Renal cortex interstitium (tissue), 11 donors: ENCODE measurements around the gene CMTM4. TPM values are rescaled to one million over a fixed set of nuclear protein-coding genes. Genes with fewer than 3 reads are reported as not detected.

ENCODE experiments used
- DNase-seq, 11 donors: peaks; one replicate each; pipeline ENCODE4 v3.0.0-alpha.2; 2013; ENCODE audit warnings: low read depth in 9 of 11, low spot score in 4 of 11; ENCODE audit errors: extremely low read depth in 1 of 11
- polyA plus RNA-seq, 3 donors: library from polyadenylated mRNA; unstranded; fragments of 120-200 nt; gene quantifications; one replicate each; pipeline ENCODE4 v1.2.1, GENCODE V29; 2013; ENCODE audit not compliant: insufficient read length in 3 of 3

CMTM4 gene
- polyA plus RNA-seq, 3 donors, result 65.0 to 70.8 (median 67.1) TPM

DNA sequence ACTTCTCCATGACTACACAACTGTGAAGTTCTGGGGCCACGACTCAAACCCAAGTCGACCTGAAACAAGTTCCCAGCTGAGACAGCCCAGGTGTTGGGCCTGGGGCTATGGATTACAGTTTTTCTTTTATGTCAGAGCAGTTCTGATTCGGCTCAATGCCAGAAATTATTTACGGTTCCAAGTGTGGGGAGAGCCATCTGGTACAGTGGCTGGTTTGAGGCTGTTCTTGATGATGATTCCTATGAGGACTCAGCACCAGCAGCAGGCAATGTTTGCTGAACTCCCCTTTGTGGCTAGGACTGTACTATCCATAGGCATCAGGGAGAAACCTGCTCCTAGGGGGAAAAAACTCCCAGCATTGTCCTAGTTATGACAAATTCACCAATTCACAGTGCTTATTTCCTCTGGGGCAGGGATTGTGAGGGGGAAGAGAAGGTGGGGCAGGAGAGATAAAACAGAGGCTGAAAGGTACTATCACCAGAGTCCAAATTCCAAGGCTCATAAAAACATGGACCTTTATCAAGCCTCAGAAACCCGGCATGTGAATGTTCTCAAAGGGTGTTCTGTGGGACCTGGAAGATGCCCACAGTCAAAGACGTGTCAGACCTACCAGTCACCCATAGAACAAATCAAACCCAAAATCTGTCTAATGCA is 18.2 kb upstream of the CMTM4 start:
- no peak for DNase-seq

GRCh38 chr16:66714062-66714461 is 17.5 kb upstream of the CMTM4 start:
- DNase-seq, result no peak

GRCh38 chr16:66713076-66713475 is 16.5 kb upstream of the CMTM4 start:
- no peak for DNase-seq

- DNase-seq, result no peak
These were observed 16.0 kb upstream of the CMTM4 start for GRCh38 chr16:66712512-66712911.

GRCh38 chr16:66711581-66711980 is 15.0 kb upstream of the CMTM4 start:
- no peak for DNase-seq

GRCh38 chr16:66706506-66706880 is 9.9 kb upstream of the CMTM4 start:
- no peak for DNase-seq

DNA sequence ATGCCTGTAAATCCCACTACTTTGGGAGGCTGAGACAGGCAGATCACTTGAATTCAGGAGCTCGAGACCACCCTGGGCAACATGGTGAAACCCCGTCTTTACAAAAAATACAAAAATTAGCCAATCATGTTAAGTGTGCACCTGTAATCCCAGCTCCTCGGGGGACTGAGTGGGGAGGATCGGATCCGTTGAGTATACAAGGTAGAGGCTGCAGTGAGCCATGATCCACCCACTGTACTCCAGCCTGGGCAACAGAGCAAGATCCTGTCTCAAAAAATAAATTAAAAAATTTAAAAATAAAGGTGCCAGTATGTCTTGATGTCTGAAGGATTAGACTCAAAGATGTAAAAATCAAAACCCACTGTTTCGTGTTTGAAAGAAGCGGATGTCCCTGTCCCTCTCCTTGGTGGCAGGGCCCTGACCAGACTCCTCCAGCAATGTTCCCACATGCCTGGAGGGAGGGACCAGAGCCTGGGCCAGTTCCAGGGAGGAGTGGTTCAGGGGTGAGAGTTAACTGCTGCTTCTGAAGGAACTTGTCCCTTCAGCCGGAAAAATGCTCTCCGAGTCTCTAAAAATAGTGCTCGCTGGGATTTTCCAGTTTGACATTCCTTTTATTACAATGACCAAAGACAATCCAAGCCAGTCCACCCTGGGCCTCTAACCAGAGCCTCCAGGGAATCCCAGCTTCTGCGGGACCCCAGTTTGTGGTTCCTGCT is 9.4 kb upstream of the CMTM4 start:
- DNase-seq, result peak in 1 of 11 donors; percentile 36

DNA sequence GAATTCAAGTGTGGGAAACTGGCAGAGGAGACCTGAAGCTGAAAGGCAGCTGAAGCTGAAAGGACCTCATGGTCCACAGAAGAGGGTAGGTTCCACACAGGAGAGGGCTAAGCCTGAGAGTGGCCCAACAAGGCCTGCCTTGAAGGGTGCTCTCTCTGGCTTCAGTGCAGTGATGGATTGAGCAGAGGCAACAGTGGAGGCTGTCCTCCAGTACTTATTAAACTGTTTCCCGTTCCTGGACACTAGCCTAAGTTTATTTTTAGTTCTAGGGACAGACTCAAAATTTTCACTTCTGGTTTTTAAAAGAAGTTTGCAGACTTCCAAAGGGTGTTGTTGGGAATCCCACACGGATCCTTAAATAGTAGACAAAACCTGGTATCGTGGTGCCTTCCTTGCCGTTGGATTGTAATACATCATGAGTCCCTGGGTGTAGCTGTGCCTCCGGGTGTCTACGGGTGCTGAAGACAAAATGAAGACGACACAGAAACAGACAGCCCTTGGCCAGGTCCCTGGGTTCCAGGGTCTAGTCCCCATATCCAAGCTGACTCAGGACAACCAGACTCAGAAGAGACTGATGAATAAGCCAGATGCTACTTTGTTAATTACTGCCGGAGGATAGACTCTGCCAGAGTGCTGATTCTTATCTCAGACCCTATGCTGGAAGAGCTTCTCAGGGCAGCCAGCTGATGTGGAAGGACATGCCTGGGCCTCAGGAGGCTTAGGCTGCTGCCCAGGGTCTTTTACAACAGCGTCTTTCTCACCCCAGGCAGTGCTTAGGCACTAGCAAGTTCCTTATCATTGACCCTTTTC is 7.1 kb upstream of the CMTM4 start:
- no peak for DNase-seq

GRCh38 chr16:66701516-66701915 is 5.0 kb upstream of the CMTM4 start:
- DNase-seq, result no peak

GRCh38 chr16:66701026-66701425 is 4.5 kb upstream of the CMTM4 start:
- DNase-seq, result no peak

DNA sequence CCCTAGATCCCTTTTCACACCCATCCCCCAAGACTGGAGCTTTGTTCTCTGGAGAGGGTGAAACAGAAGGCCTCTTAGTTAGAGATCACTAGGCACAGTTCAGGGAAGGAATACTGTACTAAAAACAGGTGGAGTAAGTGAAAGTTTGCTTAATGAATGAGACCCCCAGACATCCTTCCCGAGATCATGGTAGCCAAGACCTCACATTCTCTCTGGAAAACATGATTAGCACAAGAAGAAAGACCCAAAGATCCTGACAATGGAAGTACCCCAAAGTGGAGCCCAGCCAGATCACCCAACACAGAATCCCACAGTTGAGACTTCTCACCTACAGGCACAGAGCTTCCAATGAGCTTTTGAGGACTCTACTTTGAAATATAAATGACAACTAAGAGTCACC is 3.4 kb upstream of the CMTM4 start:
- DNase-seq, result no peak

- DNase-seq, result no peak
These were observed 1.5 kb upstream of the CMTM4 start for GRCh38 chr16:66698046-66698445.

DNA sequence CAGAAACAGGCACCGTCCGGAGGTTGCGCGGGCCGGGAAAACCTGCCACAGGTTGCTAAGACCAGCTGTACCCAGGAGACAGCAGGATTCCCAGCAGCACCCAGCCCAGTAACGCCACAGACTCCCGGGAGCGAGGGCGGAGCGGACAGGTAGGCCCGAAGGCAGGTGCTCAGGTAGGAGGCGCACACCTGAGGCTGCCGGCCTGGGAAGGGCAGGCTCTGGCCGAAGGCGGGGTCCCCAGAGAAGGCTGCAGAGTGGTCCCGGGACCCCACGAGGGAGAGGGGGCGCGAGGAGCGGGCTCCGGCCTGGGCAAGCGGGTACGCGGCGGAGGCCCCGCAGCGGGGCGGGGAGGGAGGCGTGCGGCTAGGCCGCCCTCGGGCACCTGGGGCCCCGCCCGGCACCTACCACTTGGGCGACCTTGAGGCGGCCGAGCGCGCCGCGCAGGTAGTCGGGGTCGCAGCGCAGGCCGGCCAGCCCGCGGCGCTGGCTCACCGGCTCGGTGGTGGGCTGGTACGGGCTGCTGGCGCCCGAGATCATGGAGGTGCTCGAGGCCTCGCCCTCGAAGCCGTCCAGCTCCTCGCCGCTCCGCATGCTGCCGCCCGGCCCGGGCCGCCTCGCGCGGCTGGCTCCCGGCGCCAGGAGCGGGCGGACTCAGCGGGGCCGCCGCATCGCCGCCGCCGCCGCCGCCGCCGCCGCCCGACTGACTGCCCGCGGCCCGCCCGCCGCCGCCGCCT is 441 bp downstream of the CMTM4 start:
- no peak for DNase-seq

DNA sequence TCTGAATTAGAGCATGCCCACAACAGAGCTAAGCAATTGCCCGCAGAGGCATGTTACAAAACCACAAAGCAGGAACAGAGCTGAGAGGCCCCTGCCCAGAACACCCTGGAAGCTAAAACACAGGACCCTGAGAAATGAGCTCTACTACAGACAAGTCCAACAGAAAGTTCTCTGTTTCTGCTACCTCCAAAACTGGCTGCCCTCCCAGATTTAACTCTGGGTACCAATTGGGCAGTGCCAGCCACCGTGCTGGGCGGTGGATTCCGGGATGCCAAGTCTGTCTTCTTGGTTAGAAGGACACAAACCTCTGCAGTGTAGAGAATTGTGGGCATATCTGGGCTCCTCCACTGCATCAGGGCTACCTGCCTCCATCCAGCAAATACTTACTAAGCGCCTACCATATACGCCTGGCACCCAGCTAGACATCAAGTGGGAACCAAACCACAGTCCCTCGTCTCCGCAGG is 1.0 kb downstream of the CMTM4 start:
- no peak for DNase-seq

DNA sequence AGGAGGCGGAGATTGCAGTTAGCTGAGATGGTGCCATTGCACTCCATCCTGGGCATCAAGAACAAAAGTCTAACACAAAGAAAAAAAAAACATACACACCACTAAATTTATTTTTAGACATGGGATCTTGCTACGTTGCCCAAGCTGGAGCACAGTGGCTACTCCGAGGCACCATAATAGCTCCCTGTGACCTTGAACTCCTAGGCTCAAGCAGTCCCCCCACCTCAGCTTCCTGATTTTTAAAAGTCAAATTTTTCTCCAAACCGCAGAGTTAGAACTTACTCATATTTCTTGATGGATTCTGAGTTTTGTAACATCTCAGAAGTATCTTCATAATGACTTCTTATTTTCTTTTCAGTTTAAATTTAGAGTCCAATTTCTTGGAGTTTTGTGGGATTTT is 3.4 kb downstream of the CMTM4 start:
- DNase-seq, result no peak

GRCh38 chr16:66692341-66692740 is 4.2 kb downstream of the CMTM4 start:
- no peak for DNase-seq

DNA sequence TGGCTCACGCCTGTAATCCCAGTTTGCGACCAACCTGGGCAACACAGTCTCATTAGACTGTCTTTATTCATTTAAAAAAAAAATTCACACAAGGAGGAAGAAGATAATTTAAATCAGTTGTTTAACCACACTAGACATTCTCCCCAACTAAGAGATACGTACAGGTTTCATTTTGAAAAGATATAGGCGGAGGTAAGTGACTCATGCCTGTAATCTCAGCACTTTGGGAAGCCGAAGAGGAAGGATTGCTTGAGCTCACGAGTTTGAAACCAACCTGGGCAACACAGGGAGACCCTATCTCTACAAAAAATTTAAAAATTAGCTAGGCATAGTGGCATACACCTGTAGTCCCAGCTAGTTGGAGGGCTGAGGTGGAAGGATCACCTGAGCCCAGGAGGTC is 5.3 kb downstream of the CMTM4 start:
- no peak for DNase-seq

GRCh38 chr16:66690106-66690847 is 6.3 kb downstream of the CMTM4 start:
- no peak for DNase-seq

DNA sequence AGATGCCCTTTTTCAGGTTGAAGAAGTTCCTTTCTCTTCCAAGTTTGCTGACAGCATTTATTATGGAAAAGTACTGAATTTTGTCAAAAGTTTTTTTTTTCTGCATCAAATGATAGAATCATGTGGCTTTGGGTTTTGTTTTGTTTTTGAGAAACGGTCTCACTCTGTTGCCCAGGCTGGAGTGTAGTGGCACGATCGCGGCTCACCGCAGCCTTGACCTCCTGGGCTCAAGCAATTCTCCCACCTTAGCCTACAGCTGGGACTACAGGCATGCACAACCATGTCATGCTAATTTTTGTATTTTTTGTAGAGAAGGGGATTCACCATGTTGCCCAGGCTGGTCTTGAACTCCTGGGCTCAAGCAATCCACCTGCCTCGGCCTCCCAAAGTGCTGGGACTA is 7.3 kb downstream of the CMTM4 start:
- DNase-seq, result no peak
